Bronchial epithelial cell (primary cell): ENCODE measurements around the gene ZNF774. TPM values are rescaled to one million over a fixed set of nuclear protein-coding genes. Genes with fewer than 3 reads are reported as not detected.

Source experiments
- DNase-seq: peaks from one replicate; pipeline ENCODE4 v3.0.0-alpha.2; 2010; ENCODE audit warnings: low read depth
- FAIRE-seq: peaks from 2 replicates; lab custom pipeline; 2011; peaks lifted over from hg19 to GRCh38; lab: Jason Lieb, UNC
- H3K27me3 ChIP-seq: 2 replicates; pipeline ENCODE4 v1.5.1; 2011; ENCODE audit warnings: low read length; ENCODE audit not compliant: control insufficient read depth, insufficient read depth
- H3K36me3 ChIP-seq: 2 replicates; pipeline ENCODE4 v1.5.1; 2011; ENCODE audit warnings: low read length; ENCODE audit not compliant: control insufficient read depth, insufficient read depth
- H3K4me3 ChIP-seq: 2 replicates; pipeline ENCODE4 v1.5.1; 2011; ENCODE audit warnings: mild to moderate bottlenecking, low read depth, low read length, control low read depth
- CTCF ChIP-seq: IDR thresholded peaks from 2 replicates; pipeline ENCODE4 v1.5.1; 2011; ENCODE audit warnings: mild to moderate bottlenecking, moderate library complexity, low read length, control low read depth, inconsistent platforms; ENCODE audit not compliant: insufficient read depth, severe bottlenecking
- total RNA-seq: library from RNA; depleted of rRNA; stranded (reverse); fragments of >200 nt; gene quantifications from 2 replicates; pipeline ENCODE4 v1.2.1, GENCODE V29; 2014

The ZNF774 gene
- total RNA-seq, 1 donor from 2014 or later = 4.2 TPM

GRCh38 chr15:90394074-90394473 lies 42.0 kb downstream of the ZNF774 start:
- FAIRE-seq = no peak
- H3K36me3 ChIP-seq = peaks cover 2% of the 10 kb centered on the region

GRCh38 chr15:90394748-90395442 lies 42.8 kb downstream of the ZNF774 start:
- no peak for TF ChIP-seq CTCF
- Histone ChIP-seq H3K27me3 (no peaks in the 10 kb centered on the region), H3K36me3 (peaks cover 2% of the 10 kb centered on the region), H3K4me3 (no peak overlapping the region)
- FAIRE-seq (no peak), DNase-seq (no peak)

More at GRCh38 chr15:90394074-90394473, 42.0 kb downstream of the ZNF774 start:
- DNase-seq = no peak
- TF ChIP-seq CTCF = no peak
- no peaks in the 10 kb centered on the region for H3K27me3 ChIP-seq
- H3K4me3 ChIP-seq = no peak overlapping the region

GRCh38 chr15:90396321-90396720 lies 44.2 kb downstream of the ZNF774 start:
- peaks cover 2% of the 10 kb centered on the region for H3K36me3 ChIP-seq
- TF ChIP-seq CTCF = no peak
- FAIRE-seq = no peak

GRCh38 chr15:90400005-90400758 lies 48.1 kb downstream of the ZNF774 start:
- H3K36me3 ChIP-seq = no peaks in the 10 kb centered on the region
- H3K27me3 ChIP-seq = no peaks in the 10 kb centered on the region
- FAIRE-seq = no peak
- peak; percentile 52 for DNase-seq
- TF ChIP-seq CTCF = no peak
- no peak overlapping the region for H3K4me3 ChIP-seq

More at GRCh38 chr15:90396321-90396720, 44.2 kb downstream of the ZNF774 start:
- DNase-seq = no peak
- H3K4me3 ChIP-seq = no peak overlapping the region
- no peaks in the 10 kb centered on the region for H3K27me3 ChIP-seq

- FAIRE-seq = no peak
- no peak for TF ChIP-seq CTCF
- DNase-seq = peak; percentile 97
- Histone ChIP-seq H3K36me3 (no peaks in the 10 kb centered on the region), H3K4me3 (no peak overlapping the region), H3K27me3 (no peaks in the 10 kb centered on the region)
These were observed 48.8 kb downstream of the ZNF774 start for GRCh38 chr15:90400759-90401314.
